HG03469 (cell line): ENCODE results near the gene PHRF1.
A peak's percentile ranks its signal among the peaks of the same experiment; 100 is the strongest.

ENCODE experiments used
- ATAC-seq: cut with Tn5 transposase; IDR thresholded peaks from one replicate; pipeline ENCODE4 v1.9.1; 2021; ENCODE audit warnings: mild to moderate bottlenecking, moderate library complexity, moderate number of reproducible peaks; ENCODE audit not compliant: unreplicated experiment

PHRF1 gene

DNA sequence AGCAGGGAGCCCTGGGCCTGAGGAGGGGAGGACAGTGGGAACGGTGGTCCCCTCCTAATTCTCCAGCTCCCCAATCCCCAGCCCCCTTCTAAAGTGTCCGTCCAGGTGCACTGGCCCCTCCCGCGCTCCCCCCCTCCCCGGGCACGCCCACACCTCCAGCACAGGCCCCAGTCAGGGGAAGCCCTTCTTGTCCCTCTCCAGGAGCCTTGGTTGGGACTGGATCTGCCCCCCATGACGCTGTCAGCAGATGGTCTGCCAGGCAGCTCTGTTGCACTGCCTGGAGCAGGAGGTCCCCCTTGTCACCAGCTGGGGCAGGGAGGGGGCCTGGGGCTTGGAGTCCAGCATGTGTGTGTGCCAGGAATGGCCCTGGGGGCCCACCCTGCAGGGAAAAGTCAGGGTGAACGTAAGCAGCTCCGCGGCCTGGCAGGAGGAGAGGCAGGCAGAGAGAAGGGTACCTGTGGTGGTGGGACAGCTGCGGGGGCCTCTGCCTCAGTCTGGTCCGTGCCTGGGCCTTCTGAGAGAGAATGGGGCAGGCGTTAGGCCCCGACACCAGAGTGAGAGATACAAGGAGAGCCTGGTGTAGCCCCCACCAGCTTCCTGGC, 37.9 kb downstream of the PHRF1 start:
- no peak for ATAC-seq

DNA sequence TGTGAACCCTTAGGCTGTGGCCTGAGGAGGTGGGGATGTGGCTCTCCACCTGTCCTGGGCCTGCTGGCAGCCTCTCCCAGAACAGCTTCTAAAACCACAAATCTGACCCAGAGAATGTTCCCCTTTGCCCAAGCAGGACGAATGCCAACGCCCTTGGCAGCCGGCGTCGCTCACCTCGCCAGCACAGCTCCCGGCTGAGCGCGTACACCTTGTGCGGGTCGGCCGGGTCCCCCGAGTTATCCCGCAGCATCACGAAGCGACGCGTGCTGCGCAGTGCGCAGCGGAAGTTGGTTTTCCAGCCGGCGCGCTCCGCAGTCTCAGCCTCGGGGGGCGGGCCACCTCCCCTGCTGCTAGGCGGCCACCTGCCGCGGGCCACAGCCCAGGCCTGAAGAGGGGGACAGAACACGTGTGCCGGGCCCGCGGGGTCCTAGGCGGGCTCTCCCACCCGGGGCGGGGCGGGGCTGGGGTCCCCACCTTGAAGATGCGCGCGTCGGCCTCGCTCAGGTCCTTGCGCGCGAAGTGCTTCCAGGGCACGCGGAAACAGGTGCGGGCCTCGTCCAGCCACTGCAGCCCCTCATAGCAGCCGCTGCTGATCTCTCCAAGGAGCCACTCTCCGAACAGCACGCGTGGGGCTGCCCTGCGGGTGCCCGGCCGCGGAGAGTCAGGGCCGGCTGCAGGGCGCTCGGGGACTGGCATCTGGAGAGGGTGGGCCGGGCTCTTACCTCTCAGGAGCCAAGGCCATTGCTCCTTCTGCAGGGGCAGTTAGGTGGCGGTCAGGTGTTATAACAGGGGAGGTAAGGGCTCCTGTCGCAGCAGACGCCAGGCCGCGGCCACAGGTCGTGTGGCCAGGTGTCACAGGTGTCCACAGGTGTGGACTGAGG, 38.6 kb downstream of the PHRF1 start:
- no peak for ATAC-seq

DNA sequence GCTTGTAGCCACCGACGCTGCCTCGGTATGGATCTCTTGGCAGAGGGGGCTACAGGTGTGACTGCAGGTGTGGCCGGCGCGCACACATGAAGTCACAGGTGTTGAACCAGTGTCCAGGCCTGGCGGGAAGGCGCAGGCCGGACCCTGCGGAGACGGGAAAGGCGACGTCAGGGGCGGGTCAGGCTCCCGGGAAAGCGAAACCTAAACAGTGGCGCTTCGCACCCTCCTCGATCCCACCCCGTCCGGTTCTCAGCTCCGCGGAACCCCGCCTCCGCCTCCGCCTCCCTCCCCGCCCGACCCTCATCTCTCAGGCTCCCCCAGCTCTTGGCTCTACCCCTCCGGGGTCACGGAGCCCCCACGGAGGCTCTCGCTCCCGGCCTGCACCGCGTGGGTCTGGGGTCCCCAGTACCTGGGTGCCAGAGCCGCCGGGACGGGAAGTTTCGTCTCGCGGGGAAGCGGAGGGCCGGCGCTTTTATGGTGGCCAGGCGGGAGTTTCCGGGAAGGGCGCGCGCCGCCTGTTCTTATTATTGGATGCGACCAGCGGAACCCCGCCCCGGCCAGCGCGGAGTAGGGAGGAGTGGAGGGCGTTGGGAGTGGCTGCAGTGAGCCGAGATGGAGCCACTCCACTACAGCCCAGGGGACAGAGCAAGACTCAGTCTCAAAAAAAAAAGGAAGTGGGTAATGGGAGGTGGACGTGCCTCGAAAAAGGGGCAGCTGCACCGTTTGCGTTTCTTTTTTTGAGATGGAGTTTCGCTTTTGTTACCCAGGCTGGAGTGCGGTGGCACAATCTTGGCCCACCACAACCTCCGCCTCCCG, 39.4 kb downstream of the PHRF1 start, which contains the start of gene IRF7:
TSS of gene IRF7 (minus strand) at position 447 of the 816 bp plus-strand sequence. CDS start 586 bp downstream, outside the sequence.
- ATAC-seq, result peak; percentile 51

DNA sequence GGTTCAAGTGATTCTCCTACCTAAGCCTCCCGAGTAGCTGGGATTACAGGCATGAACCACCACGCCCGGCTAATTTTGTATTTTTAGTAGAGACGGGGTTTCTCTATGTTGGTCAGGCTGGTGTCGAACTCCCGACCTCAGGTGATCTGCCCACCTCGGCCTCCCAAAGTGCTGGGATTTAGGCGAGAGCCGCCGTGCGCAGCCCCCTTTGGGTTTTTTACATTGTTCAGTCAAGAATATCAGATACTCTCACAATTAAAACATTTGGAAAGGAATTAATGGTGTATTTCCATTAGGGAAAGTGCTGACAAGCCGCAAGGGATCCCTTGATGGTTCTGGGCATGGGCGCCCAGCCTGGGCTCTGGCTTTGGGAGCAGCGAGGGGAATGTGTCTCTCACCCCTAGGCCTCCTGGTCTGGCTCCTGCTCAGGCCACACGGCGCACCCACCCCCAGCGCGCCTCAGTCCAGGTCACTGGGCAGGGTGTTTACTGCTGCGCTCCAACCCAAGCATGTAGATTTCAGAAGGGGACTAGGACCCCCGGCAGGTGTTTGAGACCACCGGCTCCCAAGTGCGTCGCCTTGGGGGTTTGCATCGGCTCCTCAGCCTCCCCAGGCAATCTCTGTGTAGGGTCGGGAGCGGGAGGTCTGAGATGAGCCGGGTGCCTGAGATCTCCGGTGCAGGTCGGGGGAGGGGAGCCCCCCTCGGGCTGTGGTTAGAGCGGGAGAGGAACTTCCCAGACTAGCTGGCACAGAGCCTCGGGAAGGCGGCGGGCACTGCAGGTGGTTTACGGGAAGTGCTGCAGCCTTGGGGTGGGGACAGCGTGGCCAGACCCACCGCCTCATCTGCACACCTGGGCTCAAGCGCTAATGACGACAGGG, 40.3 kb downstream of the PHRF1 start:
- no peak for ATAC-seq

DNA sequence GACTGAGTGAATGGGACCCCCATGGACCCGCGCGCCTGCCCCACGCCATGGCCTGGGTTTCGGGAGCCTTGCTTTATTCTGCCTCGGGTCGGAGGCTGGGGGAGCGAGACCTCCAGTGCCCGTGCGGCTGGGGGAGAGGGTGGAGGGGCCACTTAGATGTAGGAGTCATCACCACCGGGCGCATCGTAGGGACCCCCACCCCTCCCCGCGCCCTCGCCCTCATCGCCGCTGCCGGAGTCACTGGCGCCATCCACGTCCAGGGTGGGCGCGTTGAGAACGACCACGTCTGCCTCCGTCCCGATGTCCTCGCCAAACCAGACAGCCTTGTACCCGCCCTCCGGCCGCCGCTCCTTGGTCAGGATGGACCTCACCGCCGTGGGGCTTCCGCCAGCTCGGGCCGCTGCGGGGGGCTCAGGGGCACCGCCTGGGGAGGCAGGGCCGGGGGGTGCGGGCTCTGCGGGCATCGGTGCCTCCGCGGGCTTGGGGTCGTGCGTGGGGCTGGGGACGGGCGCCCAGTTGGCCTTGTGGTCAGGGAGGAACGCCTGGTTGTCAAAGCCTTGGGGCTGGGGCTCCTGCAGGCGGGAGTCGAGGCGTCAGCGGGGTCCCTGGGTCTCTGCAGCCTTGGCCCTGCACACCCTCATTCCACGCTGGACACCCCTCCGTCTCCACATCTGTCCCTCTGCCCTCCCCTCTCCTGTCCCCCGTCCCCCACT, 41.1 kb downstream of the PHRF1 start:
- no peak for ATAC-seq

DNA sequence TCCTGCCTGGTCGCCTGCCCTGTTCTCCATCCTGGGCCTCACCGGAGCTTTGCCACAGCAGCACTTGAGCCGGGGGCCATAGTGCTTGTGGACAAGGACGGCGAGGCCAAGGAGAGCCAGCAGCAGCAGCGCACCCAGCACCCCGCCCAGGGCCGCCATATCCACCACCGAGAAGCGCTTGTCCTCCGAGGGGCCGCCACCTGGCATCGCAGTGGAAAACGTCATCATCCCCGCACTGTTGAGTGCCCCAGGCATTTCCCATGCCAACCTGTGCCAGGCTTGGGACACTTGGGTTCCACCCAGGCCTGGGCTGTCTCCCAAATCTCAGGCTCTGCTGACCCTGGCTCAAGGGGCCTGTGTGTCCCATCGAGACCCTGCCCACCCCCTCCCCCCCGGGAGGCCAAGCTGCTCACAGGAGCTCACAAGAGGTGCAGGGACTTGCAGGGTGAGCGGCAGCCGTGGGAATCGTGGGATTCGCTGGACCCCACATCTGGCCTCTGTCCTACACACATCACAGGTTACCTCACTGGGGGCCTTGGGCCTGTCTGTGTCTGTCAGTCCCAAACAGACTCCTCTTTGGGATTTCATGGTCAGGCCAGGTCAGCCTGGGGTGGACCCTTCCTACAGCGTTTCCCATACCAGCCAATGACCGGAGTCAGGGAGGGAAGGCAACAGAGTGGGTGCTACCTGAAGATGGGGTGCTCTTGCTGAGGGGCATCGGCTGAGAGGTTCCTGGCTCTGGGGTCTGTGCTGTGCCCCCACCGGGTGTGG, 41.8 kb downstream of the PHRF1 start:
- no peak for ATAC-seq

DNA sequence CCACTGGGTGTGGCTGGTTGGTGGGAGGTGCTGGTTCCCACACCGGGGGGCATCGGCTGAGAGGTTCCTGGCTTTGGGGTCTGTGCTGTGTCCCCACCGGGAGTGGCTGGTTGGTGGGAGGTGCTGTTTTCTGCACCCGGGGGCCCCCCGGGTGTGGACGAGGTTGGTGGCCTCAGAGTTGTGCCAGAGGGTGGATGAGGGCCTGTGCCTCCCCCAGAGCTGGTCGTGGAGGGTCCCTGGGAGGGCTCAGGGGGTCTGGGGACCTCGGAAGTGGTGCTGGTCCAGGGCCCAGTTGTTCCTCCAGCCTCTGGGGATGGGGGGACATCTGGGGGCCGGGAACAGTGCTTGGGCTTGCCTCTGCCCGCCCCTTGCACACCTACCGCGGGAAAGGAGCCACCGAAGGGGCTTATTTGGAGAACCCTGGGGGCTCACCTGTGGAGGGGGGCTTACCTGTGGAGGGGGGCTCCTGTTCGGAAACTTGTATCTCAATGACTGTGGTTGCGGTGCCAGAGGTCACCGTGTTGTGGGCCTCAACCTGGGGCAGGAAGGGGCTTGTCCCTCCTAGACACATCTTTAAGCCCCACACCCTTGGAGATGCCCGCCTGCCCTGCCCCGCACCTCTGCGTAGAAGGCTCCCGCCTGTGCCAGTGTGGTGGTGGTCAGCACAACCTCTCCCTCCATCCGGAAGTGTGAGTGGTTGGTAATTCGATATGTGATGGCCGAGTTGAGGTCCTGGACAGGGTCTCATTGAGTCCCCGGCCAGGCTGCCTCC, 42.8 kb downstream of the PHRF1 start:
- ATAC-seq, result no peak

DNA sequence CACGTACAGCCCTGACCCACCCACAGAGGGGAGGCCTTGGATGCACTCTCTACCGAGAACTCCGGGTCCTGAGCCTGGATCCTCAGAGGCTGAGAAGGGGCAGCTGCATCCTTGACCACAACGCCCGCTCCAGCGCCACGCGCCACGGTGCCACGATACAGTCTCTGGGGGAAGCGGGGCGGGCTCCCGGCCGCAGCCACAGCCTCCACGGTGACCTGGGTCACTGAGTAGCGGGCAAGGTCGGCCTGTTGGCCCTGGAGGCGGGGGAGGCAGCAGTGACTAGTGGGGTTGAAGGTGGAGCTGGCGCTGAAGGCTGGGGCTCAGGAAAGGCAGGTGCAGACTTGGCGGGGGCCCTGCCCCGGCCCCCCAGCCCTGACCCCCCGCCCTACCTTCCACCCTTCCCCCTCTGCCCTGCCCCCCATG, 43.4 kb downstream of the PHRF1 start:
- no peak for ATAC-seq

DNA sequence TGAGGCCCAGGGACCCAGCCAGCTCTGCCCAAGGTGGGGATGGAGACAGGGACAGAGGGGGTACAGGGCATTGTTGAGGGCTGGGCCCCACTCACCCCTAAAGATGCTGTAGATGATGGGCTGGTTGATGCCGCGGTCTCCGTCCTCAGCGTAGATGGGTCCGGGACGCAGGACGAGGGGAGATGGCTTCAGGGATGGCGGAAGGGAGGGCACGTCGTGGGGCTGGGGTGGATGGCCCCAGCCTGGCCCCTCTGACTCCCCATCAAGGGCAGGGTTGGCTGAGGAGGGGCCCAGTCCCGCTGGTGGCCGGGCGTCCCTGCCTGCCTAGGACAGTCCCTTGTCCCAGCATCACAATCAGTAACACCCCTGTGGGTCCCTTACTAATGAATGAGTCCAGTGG, 43.9 kb downstream of the PHRF1 start:
- no peak for ATAC-seq

DNA sequence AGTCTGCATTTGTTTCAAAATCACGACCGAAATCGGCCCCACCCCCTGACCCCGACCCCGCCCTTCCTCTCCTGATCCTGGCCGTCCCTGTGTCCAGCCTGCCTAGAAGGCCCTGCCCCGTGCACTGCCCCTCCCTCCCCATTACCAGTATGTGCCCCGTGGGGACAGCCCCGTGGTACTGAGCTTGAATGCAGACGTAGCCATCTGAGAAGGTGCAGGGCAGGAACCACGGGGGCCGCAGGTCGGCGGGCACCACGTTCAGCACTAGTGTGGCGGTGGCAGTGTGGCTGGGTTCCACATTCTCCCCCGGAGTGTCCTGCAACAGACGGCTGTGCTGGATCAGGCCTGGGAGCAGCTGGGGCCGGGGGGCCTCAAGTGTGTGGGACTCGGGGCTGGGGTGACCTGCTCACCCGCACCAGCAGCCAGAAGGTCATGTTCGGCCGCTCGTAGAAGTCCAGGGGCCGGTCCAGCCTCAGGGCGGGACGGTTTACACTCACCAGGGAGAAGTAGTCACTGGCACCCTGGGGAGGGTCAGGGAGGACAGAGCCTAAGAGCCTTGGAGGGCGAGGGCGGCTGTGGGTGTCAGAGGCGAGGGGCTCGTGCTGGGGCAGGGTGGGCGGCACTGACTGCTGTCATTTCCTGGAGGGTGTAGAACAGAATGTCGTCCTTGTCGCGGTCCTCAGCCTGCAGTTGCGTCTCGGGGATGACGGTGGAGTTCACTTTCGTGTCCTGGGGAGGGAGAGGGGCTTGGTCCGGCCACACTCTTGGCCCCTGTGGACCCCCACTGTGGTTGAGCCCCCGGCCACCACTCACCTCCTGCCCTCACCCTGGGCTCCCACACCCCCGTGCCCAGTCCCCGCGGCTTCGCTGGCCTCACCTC, 44.9 kb downstream of the PHRF1 start:
- ATAC-seq, result no peak

DNA sequence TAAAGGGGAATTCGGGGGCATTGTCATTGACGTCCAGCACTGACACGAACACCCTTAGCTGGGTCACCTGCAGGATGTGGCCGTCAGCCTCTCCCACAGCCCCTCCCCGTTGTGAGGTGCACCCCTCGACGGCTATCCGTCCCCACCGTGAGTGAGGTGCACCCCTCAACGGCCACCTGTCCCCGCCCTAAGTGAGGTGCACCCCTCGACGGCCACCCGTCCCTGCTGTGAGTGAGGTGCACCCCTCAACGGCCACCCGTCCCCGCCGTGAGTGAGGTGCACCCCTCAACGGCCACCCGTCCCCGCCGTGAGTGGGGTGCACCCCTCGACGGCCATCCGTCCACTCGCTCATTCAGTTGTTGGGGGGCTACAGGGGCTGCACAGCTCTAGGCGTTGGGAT, 45.6 kb downstream of the PHRF1 start:
- ATAC-seq, result no peak

DNA sequence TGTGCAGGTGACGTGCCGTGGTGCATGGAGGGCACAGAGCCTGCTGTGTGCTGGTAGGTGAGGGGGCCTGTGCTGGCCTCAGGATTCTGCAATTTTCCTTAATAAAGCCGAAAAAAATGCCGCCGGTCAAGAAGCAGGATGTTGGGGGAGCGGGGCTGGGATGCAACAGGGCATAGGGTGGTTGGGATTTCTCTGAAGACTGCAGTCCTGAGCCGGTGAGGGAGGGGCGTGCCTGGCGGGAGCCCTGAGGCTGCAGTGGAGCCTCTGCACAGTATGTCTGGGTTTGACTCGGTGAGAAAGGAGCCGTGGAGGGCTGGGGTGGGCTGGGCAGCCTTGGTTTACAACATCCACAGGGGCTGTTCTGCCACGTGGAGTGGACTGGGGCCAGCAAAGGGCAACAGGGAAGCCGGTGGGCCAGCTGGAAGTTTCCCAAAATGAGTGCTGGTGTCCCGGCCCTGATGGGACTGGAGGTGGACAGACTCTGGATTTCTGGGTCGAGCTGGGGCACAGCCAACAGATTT, 47.1 kb downstream of the PHRF1 start:
- no peak for ATAC-seq

DNA sequence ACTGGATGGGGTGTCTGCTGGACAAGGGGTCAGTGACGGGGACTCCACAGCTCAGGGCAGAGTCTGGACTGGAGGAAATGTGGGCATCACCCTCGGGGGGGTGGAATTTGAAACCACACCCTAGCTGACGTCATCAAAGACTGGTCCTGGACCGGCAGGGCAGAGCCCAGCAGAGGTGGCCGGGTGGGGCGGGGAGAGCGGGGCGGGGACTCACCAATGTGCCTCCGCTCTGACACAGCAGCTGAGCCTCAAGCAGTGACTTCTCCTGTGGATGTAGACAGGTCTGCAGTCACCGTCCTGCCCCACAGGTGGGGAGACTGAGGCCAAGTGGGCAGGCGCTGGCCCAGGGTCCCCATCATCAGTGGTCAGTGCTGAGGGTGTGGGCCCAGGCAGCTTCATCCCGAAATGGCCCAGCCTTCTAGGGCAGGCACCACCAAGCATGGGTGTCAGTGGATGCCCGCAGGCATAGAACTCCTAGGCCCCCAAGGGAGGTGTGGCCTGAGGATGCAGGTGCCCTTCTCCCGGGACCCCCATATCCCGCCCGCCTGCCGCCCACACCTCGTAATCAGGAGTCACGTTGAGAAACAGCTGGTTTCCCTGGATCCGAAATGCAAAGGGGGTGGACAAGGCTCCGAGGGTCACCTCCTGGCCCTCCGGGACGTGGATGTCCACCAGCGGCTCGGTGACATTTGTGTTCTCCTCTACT, 47.9 kb downstream of the PHRF1 start:
- ATAC-seq, result no peak

DNA sequence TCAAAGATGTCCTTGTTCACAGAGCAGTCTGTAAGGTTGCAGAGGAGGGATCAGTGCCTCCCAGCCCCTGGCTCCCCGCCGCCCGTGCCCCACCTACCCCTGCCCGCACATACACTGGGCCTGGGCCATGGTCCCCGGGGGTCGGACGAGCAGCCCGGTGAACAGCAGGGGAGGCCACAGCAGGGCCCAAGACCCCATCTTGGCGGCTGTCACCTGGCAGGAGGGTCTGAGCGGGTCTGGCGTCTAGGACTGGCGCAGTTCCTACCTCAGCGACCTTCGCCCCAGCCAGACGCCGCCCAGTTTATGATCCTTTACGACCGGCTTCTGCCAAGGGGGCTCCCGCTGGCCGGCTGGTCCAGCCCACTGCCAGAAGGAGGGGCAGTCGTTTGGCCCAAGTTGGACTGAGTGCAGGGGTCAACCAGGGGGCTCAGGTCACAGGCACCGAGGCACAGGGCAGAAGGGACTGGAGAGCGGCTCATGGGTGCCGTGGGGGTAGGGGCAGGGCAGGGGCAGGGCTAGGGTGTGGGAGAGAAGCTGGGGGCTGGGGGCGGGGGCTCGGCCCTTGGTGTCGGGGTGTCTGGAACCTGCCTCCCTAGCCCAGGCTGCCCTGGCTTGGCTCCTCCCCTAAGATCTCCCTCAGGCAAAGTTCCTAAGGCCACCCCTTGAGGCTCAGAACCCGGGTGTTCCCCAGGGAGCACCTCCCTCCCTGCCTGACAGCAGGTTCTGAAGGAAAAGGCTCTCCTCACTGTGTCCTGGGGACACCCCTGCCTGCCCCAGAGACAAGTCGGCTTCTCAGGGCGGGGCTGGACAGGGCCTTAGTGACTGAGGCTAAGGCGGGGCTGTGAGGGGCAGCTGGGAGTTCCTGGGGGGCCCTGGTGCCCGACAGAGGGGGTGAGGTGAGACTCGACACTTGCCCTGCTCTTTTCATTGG, 48.7 kb downstream of the PHRF1 start, which contains the start of gene CDHR5:
TSS of gene CDHR5 (minus strand) at position 251 of the 931 bp plus-strand sequence. CDS start at position 198, 53 bp downstream.
- ATAC-seq, result no peak

DNA sequence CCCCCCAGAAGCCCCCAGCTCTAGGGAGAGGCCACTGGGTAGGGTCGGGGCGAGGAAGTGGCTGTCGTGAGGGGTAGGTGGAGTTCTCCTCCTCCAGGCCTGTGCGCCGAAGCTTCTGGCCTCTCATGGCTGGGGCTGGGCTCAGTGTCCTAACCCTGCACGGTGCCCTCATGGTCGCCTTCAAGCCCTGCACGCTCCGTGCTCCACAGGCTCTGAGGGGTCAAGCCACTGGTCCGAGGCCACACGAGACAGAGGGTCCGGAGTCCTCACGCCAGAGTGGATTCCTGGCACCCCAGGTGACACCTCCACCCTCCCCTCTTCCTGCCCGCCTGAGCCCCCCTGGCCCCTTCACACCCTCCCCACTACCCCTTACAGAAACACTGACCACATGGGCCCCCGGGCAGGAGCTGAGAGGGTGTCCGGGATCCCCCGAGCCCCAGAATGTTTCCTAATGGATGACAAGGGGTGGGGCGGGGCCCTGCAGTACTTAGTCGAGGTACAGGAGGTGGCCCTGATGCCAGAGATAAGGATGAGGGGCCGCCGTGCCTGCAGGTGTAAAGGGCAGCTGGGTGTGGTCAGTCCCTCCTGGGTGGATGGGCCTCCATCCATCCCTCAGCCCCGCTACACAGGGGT, 49.5 kb downstream of the PHRF1 start:
- no peak for ATAC-seq
